Measurements from ENCODE around the gene SERTM2.

GRCh38 chrX:111568817-111569216 lies 57.4 kb downstream of the SERTM2 start:
- TF ChIP-seq KDM1A (IDR thresholded peaks at IDR 0.05; ENCODE audit: low read depth) (no peak), CTCF (IDR thresholded peaks at IDR 0.05) (no peak), EP300 (IDR thresholded peaks at IDR 0.05) (no peak), ELK1 (IDR thresholded peaks at IDR 0.05; ENCODE audit: low read depth, low read length) (no peak), ZFP36 (IDR thresholded peaks at IDR 0.05; ENCODE audit: borderline replicate concordance, partially characterized antibody) (no peak), MAFK (IDR thresholded peaks at IDR 0.05; ENCODE audit: partially characterized antibody) (no peak), ZNF302 (CRISPR knock-in tag; IDR thresholded peaks at IDR 0.05) (no peak), MAZ (IDR thresholded peaks at IDR 0.05; ENCODE audit: borderline replicate concordance, low read depth, low read length) (no peak), RFX5 (IDR thresholded peaks at IDR 0.05) (no peak), RAD21 (conservative IDR thresholded peaks at IDR 0.05 in 1 of 2, IDR thresholded peaks at IDR 0.05 in 1 of 2) (no peak), NPAS2 (CRISPR knock-in tag; IDR thresholded peaks at IDR 0.05; ENCODE audit: borderline replicate concordance) (no peak), HES2 (IDR thresholded peaks at IDR 0.05) (no peak), POLR2AphosphoS2 (conservative IDR thresholded peaks at IDR 0.05; ENCODE audit: low read length) (no peak), FOSL2 (IDR thresholded peaks at IDR 0.05) (no peak), FOSL2 (CRISPR knock-in tag; IDR thresholded peaks at IDR 0.05) (no peak)
